H1 (cell line): ENCODE data around the gene ADGRL3. TPM values are rescaled to one million over a fixed set of nuclear protein-coding genes. Genes with fewer than 3 reads are reported as not detected.

ENCODE experiments used
- CTCF ChIA-PET: fragments of 300-600 bp; sonication (Branson Sonifier 250); formaldehyde crosslinking; loops from one replicate; lab custom pipeline; 2021; ENCODE audit not compliant: partially characterized antibody; lab: Charles Lee
- POLR2A ChIA-PET: fragments of 300-600 bp; sonication (Branson Sonifier 250); formaldehyde crosslinking; loops from one replicate; lab custom pipeline; 2021; ENCODE audit warnings: inconsistent platforms; ENCODE audit not compliant: partially characterized antibody; lab: Charles Lee
- DNase-seq, 2 experiments: peaks; one replicate each; pipeline versions ENCODE4 v3.0.0 to v3.0.0-alpha.2; 2010 to 2022; ENCODE audit warnings: low spot score in 2 of 2, low read depth in 1 of 2, mixed read lengths in 1 of 2
- FAIRE-seq: peaks from 2 replicates; lab custom pipeline; 2011; peaks lifted over from hg19 to GRCh38; lab: Jason Lieb, UNC
- H2AFZ ChIP-seq: 2 replicates; pipeline ENCODE4 v1.8.1; 2012; ENCODE audit warnings: low read length, inconsistent platforms
- H2AK5ac ChIP-seq: 2 replicates; pipeline ENCODE4 v1.6.1; 2013; ENCODE audit warnings: low read depth, low read length
- H2BK120ac ChIP-seq: replicated peaks from 2 replicates; pipeline ENCODE3; 2013; ENCODE audit warnings: low read depth, low read length, inconsistent platforms
- H2BK12ac ChIP-seq: 2 replicates; pipeline ENCODE4 v1.6.1; 2013; ENCODE audit warnings: low read depth, low read length
- H2BK15ac ChIP-seq: 2 replicates; pipeline ENCODE4 v1.6.1; 2013; ENCODE audit warnings: low read length
- H2BK20ac ChIP-seq: 2 replicates; pipeline ENCODE4 v1.6.1; 2013; ENCODE audit warnings: low read length
- H2BK5ac ChIP-seq: 2 replicates; pipeline ENCODE4 v1.6.1; 2013; ENCODE audit warnings: low read depth, low read length
- H3K14ac ChIP-seq: 2 replicates; pipeline ENCODE4 v1.6.1; 2013; ENCODE audit warnings: inconsistent platforms; ENCODE audit not compliant: insufficient read length
- H3K18ac ChIP-seq: 2 replicates; pipeline ENCODE4 v1.6.1; 2013; ENCODE audit warnings: low read length; ENCODE audit errors: extremely low read depth
- H3K23ac ChIP-seq: 2 replicates; pipeline ENCODE4 v1.6.1; 2013; ENCODE audit warnings: inconsistent platforms; ENCODE audit not compliant: insufficient read length
- H3K23me2 ChIP-seq: 2 replicates; pipeline ENCODE4 v1.6.1; 2013; ENCODE audit warnings: low read depth, low read length
- H3K27ac ChIP-seq: 2 replicates; pipeline ENCODE4 v1.6.1; 2011; ENCODE audit warnings: low read depth, low read length, inconsistent platforms
- H3K27me3 ChIP-seq, 4 experiments: replicated peaks in 1 of 4; 1 replicate in 1 of 4; 2 replicates in 3 of 4; pipeline versions ENCODE4 v1.6.1 to v1.8.1; 2011 to 2013; ENCODE audit warnings: low read length in 3 of 4, mild to moderate bottlenecking in 3 of 4, inconsistent platforms in 2 of 4, mixed read lengths in 2 of 4, moderate library complexity in 1 of 4; ENCODE audit not compliant: control insufficient read depth in 3 of 4, insufficient read depth in 3 of 4; ENCODE audit errors: extremely low read depth in 1 of 4
- H3K36me3 ChIP-seq, 4 experiments: 2 replicates each; pipeline versions ENCODE4 v1.6.1 to v1.8.1; 2011 to 2013; ENCODE audit warnings: mild to moderate bottlenecking in 4 of 4, low read length in 3 of 4, moderate library complexity in 2 of 4, control low read depth in 1 of 4, inconsistent platforms in 1 of 4; ENCODE audit not compliant: insufficient read depth in 4 of 4, control insufficient read depth in 2 of 4
- H3K4ac ChIP-seq: replicated peaks from 2 replicates; pipeline ENCODE3; 2013; ENCODE audit warnings: low read length, low read depth, mixed read lengths, inconsistent platforms; ENCODE audit not compliant: insufficient read length
- H3K4me1 ChIP-seq, 4 experiments: replicated peaks in 1 of 4; 1 replicate in 1 of 4; 2 replicates in 3 of 4; pipeline versions ENCODE4 v1.6.1 to v1.8.1; 2011 to 2013; ENCODE audit warnings: low read length in 3 of 4, inconsistent platforms in 2 of 4, mixed read lengths in 1 of 4; ENCODE audit not compliant: insufficient read depth in 4 of 4, control insufficient read depth in 3 of 4
- H3K4me2 ChIP-seq, 2 experiments: 2 replicates each; pipeline versions ENCODE4 v1.6.1 to v1.8.1; 2011 to 2013; ENCODE audit warnings: low read depth in 2 of 2, low read length in 2 of 2, control low read depth in 1 of 2, inconsistent platforms in 1 of 2, mild to moderate bottlenecking in 1 of 2; ENCODE audit not compliant: insufficient read depth in 1 of 2
- H3K4me3 ChIP-seq, 4 experiments: fragments of 200-600, 300-600 bp in 1 of 4; sonication (generic), shearing (Covaris generic), sonication (Bioruptor Twin) in 1 of 4; 2 replicates each; pipeline versions ENCODE4 v1.5.1 to v1.8.1; 2011 to 2016; ENCODE audit warnings: low read length in 4 of 4, low read depth in 3 of 4, control low read depth in 2 of 4, inconsistent platforms in 2 of 4, mild to moderate bottlenecking in 2 of 4, mixed read lengths in 1 of 4, moderate library complexity in 1 of 4; ENCODE audit not compliant: insufficient read depth in 2 of 4; ENCODE audit errors: extremely low read depth in 1 of 4
- H3K56ac ChIP-seq: replicated peaks from 2 replicates; pipeline ENCODE3; 2013; ENCODE audit warnings: low read depth, mild to moderate bottlenecking, mixed read lengths, low read length, inconsistent platforms; ENCODE audit not compliant: insufficient read length
- H3K79me1 ChIP-seq: 2 replicates; pipeline ENCODE4 v1.6.1; 2013; ENCODE audit warnings: low read depth, low read length, control low read depth
- H3K79me2 ChIP-seq, 2 experiments: 2 replicates each; pipeline versions ENCODE4 v1.6.1 to v1.8.1; 2012 to 2013; ENCODE audit warnings: low read length in 2 of 2, mild to moderate bottlenecking in 2 of 2, inconsistent platforms in 1 of 2; ENCODE audit not compliant: insufficient read depth in 2 of 2, control insufficient read depth in 1 of 2
- H3K9ac ChIP-seq, 4 experiments: replicated peaks in 1 of 4; 1 replicate in 1 of 4; 2 replicates in 3 of 4; pipeline versions ENCODE4 v1.6.1 to v1.8.1; 2011 to 2013; ENCODE audit warnings: low read depth in 3 of 4, low read length in 3 of 4, control low read depth in 2 of 4, mild to moderate bottlenecking in 2 of 4, moderate library complexity in 2 of 4, inconsistent platforms in 1 of 4; ENCODE audit errors: extremely low read depth in 1 of 4
- H3K9me3 ChIP-seq, 2 experiments: 2 replicates each; pipeline versions ENCODE4 v1.6.1 to v1.8.1; 2012 to 2013; ENCODE audit warnings: mild to moderate bottlenecking in 2 of 2, moderate library complexity in 2 of 2, control low read depth in 1 of 2, inconsistent platforms in 1 of 2, low read depth in 1 of 2, low read length in 1 of 2, mixed read lengths in 1 of 2; ENCODE audit not compliant: insufficient read depth in 2 of 2
- H4K20me1 ChIP-seq, 2 experiments: replicated peaks in 1 of 2; 2 replicates each; pipeline versions ENCODE3 to v1.8.1; 2011 to 2013; ENCODE audit warnings: inconsistent platforms in 2 of 2, low read length in 2 of 2, mild to moderate bottlenecking in 1 of 2; ENCODE audit not compliant: insufficient read depth in 2 of 2, control insufficient read depth in 1 of 2
- H4K5ac ChIP-seq: 2 replicates; pipeline ENCODE4 v1.6.1; 2013; ENCODE audit warnings: low read length, low read depth, mixed read lengths, inconsistent platforms; ENCODE audit not compliant: insufficient read length
- H4K8ac ChIP-seq: 2 replicates; pipeline ENCODE4 v1.8.0; 2013; ENCODE audit warnings: mild to moderate bottlenecking, moderate library complexity, low read length, inconsistent platforms; ENCODE audit not compliant: insufficient read depth; ENCODE audit errors: extremely low read depth
- H4K91ac ChIP-seq: replicated peaks from 2 replicates; pipeline ENCODE3; 2013; ENCODE audit warnings: low read length, mixed read lengths, inconsistent platforms; ENCODE audit not compliant: insufficient read length
- CBX8 ChIP-seq: fragments of 300-800, 300-1000 bp; sonication (generic); IDR thresholded peaks from 2 replicates; pipeline ENCODE4 v1.7.1; 2016; ENCODE audit warnings: low read depth, low read length, borderline replicate concordance
- MAFK ChIP-seq: IDR thresholded peaks from 2 replicates; pipeline ENCODE4 v1.6.1; 2012; ENCODE audit warnings: low read depth, mild to moderate bottlenecking, improper control_type of control experiment, low read length
- WGBS, 2 experiments: shearing (Covaris generic) in 1 of 2; methylation state at CpG; one replicate each; pipeline versions ENCODE4 v1.1.6 to v1.1.7; 2013 to 2015; ENCODE audit warnings: low lambda C conversion rate in 2 of 2, mixed read lengths in 2 of 2, inconsistent platforms in 1 of 2, low coverage in 1 of 2, missing lambda C conversion rate in 1 of 2; ENCODE audit not compliant: insufficient replicate concordance in 2 of 2, insufficient coverage in 1 of 2, insufficient read length in 1 of 2; ENCODE audit errors: extremely low coverage in 1 of 2, missing lambda C conversion rate in 1 of 2; 5-methylcytosine and 5-hydroxymethylcytosine counted together
- polyA plus RNA-seq, 7 experiments: library from polyadenylated mRNA; depleted of rRNA in 3 of 7; stranded (reverse) in 5 of 7; unstranded in 2 of 7; fragments of >200 nt in 5 of 7; fragments of 200-250 nt in 2 of 7; gene quantifications; 1 replicate in 5 of 7; 2 replicates in 1 of 7; 4 replicates in 1 of 7; pipeline versions ENCODE4 v1.2.1 to v1.2.3, GENCODE V29; 2011 to 2013; ENCODE audit warnings: missing spikeins in 2 of 7, mixed read lengths in 2 of 7
- total RNA-seq: library from RNA; stranded (reverse); fragmentation: NEBNext Ultra II Directional; extraction: Animal tissue kit (Norgen Biotek cat#: 25700); gene quantifications from 2 replicates; pipeline ENCODE4 v1.2.1, GENCODE V29; 2021

The ADGRL3 gene
- total and polyA plus RNA-seq, 2 of the 8 experiments (the other 6 are each of a cell fraction or from before 2014, with no cell fraction given): 6.6 to 13.0 TPM

DNA sequence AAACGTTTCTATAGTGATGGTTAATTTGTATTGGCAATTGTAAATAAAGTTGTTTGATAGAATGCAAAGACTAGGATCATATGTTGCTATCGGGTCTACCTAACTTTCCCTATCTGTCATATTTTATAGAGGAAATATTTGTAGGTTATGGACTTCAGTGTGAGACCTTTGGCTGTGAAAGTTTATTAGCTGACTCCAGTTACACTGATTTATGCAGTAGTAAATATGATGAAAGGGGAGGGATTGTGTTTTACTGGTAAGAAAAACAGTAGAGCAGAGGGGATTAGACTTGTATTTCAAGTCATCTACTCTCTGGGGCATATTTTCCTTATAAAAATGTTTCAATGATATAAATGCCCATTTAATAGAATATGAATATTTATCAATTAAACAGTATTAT is 43.8 kb downstream of the ADGRL3 start:
- no peak overlapping the region for H2BK5ac ChIP-seq
- no peaks in the 10 kb centered on the region; a peak in 1 of 7 replicates for H3K4me1 ChIP-seq
- H3K4me3 ChIP-seq: no peak overlapping the region
- no peak overlapping the region for H4K8ac ChIP-seq
- 80% methylated on average over 2 of the region's 2 CpGs; no CpG with 5 or more reads in 1 of the 2 experiments for WGBS, 2 experiments
- peaks cover 0 to 5% of the 10 kb centered on the region in 2 experiments; a peak in 1 of 4 replicates for H3K79me2 ChIP-seq
- H2AFZ ChIP-seq: no peak overlapping the region
- no peaks in the 10 kb centered on the region for H3K27me3 ChIP-seq
- no peaks in the 10 kb centered on the region for H3K23me2 ChIP-seq
- POLR2A ChIA-PET: no interaction called here
- no peak overlapping the region for H3K23ac ChIP-seq
- H3K4ac ChIP-seq: no peak overlapping the region
- no peak for DNase-seq
- no peak overlapping the region for H3K9ac ChIP-seq
- H3K36me3 ChIP-seq: no peaks in the 10 kb centered on the region
- no peak overlapping the region for H4K91ac ChIP-seq
- TF ChIP-seq MAFK (no peak), CBX8 (no peak)
- TF ChIP-seq, all 59 proteins: peak for 0
- Histone ChIP-seq H3K4me2 (no peak overlapping the region), H2BK120ac (no peak overlapping the region), H4K20me1 (peaks cover 1 to 2% of the 10 kb centered on the region in 2 experiments), H3K27ac (no peak overlapping the region), H3K18ac (no peak overlapping the region), H3K14ac (no peak overlapping the region), H3K9me3 (no peaks in the 10 kb centered on the region), H2BK15ac (no peak overlapping the region), H2BK12ac (no peak overlapping the region), H3K56ac (no peak overlapping the region), H2BK20ac (no peak overlapping the region), H3K79me1 (no peaks in the 10 kb centered on the region), H4K5ac (no peak overlapping the region), H2AK5ac (no peak overlapping the region)
- FAIRE-seq: no peak
- CTCF ChIA-PET: no interaction called here
